Nephron (organoid): ENCODE measurements around the gene DMBX1.

Experiments
- H3K27ac Mint-ChIP-seq, 3 experiments: 2 replicates each; pipeline ENCODE4 v1.8.0; 2020; ENCODE audit warnings: mixed read lengths in 3 of 3, mild to moderate bottlenecking in 2 of 3, moderate library complexity in 1 of 3
- H3K27me3 Mint-ChIP-seq: 2 replicates; pipeline ENCODE4 v1.8.0; 2021; ENCODE audit warnings: low read depth, mild to moderate bottlenecking, moderate library complexity, mixed read lengths
- H3K36me3 Mint-ChIP-seq: 2 replicates; pipeline ENCODE4 v1.8.0; 2020; ENCODE audit warnings: low read depth, mixed read lengths
- H3K4me1 Mint-ChIP-seq: 2 replicates; pipeline ENCODE4 v1.8.0; 2020; ENCODE audit warnings: mixed read lengths
- H3K4me3 Mint-ChIP-seq, 3 experiments: 2 replicates each; pipeline ENCODE4 v1.8.0; 2020; ENCODE audit warnings: mild to moderate bottlenecking in 3 of 3, mixed read lengths in 3 of 3, moderate library complexity in 2 of 3
- H3K9me3 Mint-ChIP-seq: 2 replicates; pipeline ENCODE4 v1.8.0; 2020; ENCODE audit warnings: mixed read lengths
- TF ChIP-seq, protein P1 (sequence below), 3 experiments: fragments of 200-600 bp; sonication (generic); IDR thresholded peaks; one replicate each; pipeline ENCODE4 v1.5.0; 2021; ENCODE audit warnings: antibody characterized with exemption in 3 of 3; ENCODE audit not compliant: unreplicated experiment in 3 of 3

DMBX1 gene

DNA sequence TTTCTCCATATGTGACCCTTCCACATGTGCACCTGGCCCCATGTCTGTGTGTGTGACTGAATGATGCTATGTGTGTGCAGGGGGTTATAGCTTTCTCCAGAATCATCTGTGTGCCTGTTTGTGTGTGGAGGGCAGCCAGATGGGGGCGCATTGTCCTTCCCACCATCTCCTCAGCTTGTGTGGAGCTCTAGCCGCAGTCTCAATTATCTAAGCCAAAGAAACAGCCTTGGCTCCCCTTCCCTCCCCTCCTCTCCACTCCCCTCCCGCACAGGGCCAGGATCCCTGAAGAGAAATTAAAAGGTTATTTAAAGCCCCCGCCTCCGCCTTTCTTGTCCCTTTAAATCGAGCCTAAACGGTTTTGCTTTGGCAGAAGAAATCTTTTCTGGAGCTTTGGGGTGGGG, 1.8 kb upstream of the DMBX1 start:
- Mint-ChIP-seq H3K9me3 (no peaks in the 10 kb centered on the region), H3K36me3 (no peaks in the 10 kb centered on the region), H3K4me1 (peaks cover 22% of the 10 kb centered on the region), H3K27me3 (peaks cover 97% of the 10 kb centered on the region), H3K27ac (no peak overlapping the region), H3K4me3 (peak overlapping the region in 1 of 3 experiments; percentile 47)
- TF ChIP-seq, protein P1, sequence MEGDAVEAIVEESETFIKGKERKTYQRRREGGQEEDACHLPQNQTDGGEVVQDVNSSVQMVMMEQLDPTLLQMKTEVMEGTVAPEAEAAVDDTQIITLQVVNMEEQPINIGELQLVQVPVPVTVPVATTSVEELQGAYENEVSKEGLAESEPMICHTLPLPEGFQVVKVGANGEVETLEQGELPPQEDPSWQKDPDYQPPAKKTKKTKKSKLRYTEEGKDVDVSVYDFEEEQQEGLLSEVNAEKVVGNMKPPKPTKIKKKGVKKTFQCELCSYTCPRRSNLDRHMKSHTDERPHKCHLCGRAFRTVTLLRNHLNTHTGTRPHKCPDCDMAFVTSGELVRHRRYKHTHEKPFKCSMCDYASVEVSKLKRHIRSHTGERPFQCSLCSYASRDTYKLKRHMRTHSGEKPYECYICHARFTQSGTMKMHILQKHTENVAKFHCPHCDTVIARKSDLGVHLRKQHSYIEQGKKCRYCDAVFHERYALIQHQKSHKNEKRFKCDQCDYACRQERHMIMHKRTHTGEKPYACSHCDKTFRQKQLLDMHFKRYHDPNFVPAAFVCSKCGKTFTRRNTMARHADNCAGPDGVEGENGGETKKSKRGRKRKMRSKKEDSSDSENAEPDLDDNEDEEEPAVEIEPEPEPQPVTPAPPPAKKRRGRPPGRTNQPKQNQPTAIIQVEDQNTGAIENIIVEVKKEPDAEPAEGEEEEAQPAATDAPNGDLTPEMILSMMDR (IDR thresholded peaks at IDR 0.05; ENCODE audit: unreplicated experiment in 3 of 3): peak in 1 of 3 experiments; percentile 15

DNA sequence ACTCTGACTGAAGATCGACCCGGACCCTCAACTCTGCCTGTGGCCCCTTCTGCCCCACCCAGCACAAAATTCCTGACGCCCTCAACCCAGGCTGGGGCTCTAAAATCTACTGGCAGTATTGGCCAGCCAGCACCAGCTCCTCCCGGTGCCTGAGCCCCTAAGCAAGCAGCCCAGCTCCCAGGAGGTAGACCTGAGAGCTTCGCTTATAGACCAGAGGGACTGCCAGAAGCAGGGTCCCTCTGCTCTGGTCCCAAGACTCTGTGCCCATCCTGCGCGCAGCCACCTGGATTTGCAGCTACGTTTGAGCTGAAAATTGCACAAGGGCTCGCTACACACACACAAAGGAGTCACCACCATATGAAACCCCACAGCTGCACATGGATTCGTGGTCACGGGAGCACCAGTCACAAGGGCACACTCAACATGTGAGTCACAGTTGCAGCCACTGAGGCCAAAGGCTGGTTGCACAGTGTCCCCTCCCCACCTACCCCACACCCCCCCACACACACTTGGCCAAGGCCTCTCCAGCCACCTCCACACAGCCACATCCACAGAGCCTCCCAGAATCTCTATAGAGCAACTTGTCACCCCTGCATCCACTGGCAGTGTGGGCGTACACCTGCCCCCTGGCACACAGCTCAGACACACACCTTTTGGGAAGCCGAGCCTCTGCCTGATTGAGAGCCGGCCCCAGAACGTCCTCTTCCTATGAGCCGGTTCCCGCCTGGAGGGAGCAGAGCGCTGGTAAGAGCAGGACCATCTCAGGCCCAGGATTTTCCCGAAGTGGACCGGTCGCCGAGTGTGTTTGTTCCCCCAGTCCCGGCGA, 1.1 kb upstream of the DMBX1 start:
- H3K9me3 Mint-ChIP-seq: no peaks in the 10 kb centered on the region
- H3K27me3 Mint-ChIP-seq: peaks cover 97% of the 10 kb centered on the region
- no peaks in the 10 kb centered on the region for H3K36me3 Mint-ChIP-seq
- TF ChIP-seq, protein P1 (IDR thresholded peaks at IDR 0.05; ENCODE audit: unreplicated experiment in 3 of 3): no peak
- peak overlapping the region in 1 of 3 experiments; percentile 28 for H3K27ac Mint-ChIP-seq
- H3K4me1 Mint-ChIP-seq: peaks cover 22% of the 10 kb centered on the region
- peak overlapping the region; percentile 51 to 74 (median 71) for H3K4me3 Mint-ChIP-seq

DNA sequence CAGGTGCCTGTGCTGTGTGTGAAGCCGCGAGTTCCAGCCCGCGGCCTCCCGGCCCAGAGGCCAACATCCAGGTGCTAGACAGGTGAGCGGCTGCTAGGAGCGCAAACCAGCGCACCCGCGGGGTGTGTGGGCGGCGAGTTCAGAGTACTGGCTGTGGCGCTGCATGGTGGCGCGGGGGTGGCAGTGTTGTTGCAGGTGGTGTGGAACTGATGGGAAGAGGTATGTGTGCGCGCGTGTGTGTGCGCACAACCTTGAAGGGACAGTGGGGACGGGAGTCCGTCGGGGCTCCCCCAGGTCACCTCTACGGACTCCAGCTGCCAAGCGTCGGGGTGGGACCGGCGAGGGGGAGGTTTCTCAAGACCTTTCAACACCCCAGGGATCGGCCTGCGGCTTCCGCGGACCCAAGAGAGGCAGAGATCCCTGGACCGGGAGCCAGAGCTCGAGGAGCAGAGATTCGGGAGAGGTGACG, 433 bp upstream of the DMBX1 start:
- H3K9me3 Mint-ChIP-seq: no peaks in the 10 kb centered on the region
- H3K27me3 Mint-ChIP-seq: peaks cover 97% of the 10 kb centered on the region
- TF ChIP-seq, protein P1 (IDR thresholded peaks at IDR 0.05; ENCODE audit: unreplicated experiment in 3 of 3): no peak
- H3K27ac Mint-ChIP-seq: no peak overlapping the region
- H3K36me3 Mint-ChIP-seq: no peaks in the 10 kb centered on the region
- peak overlapping the region; percentile 67 to 74 (median 71) for H3K4me3 Mint-ChIP-seq
- H3K4me1 Mint-ChIP-seq: peaks cover 22% of the 10 kb centered on the region

DNA sequence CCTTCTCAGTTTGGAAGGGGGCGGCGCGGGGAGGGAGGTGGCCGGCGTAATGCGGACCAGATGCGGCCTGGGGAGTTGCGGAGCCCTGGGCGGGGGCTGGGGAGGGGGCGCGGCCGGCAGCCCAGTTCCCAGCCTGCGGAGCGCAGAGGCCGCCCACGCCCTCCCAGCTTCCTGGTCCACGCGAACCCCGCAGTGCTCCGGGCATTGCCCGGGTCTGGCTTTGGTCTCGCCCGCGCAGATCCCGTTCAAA, 695 bp downstream of the DMBX1 start:
- Mint-ChIP-seq H3K36me3 (no peaks in the 10 kb centered on the region), H3K27me3 (peaks cover 97% of the 10 kb centered on the region), H3K9me3 (no peaks in the 10 kb centered on the region), H3K4me1 (peaks cover 22% of the 10 kb centered on the region), H3K4me3 (peak overlapping the region in 2 of 3 experiments; percentile 59 to 61), H3K27ac (no peak overlapping the region)
- TF ChIP-seq, protein P1 (IDR thresholded peaks at IDR 0.05; ENCODE audit: unreplicated experiment in 3 of 3): no peak

DNA sequence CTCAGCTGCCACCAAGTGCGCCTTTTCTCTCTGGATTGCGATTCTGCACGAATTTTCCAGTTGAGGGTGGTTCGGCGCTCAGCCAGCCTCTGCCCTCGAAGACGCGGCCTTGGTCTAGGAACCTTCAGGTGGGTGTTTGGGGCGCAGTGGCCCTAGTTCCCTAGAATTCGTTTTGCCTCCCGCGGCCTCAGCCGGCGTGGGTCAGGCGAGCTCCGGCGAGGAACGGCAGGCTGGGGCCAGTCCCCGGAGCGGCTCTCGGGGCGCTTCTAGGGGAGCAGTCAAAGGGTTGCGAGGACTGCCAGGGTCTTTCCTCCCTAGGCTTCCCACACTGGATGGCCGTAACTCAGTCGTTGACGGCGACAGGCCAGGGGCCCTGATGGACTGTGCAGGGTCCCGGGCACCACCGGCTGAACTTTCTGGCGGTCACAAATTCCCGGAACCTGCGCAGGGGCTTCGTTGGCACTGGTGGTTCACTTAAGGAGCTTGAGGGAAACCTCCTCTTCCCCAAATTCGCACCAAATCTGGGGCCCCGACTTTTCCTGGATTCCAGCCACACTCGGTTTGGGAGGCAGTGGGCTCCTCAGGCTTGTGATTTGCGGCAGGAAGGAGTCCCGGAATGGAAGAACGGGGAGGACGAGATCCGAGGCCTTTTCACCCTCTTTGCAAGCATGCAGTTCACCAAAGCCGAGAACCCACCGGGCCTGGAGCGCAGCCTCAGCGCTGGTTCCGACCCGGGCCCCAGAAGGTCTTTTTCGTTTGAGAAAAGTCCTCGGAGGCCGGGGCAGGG, 1.2 kb downstream of the DMBX1 start:
- TF ChIP-seq, protein P1 (IDR thresholded peaks at IDR 0.05; ENCODE audit: unreplicated experiment in 3 of 3): no peak
- Mint-ChIP-seq H3K27ac (no peak overlapping the region), H3K4me1 (peaks cover 22% of the 10 kb centered on the region), H3K9me3 (no peaks in the 10 kb centered on the region), H3K4me3 (peak overlapping the region in 1 of 3 experiments; percentile 59), H3K36me3 (no peaks in the 10 kb centered on the region), H3K27me3 (peaks cover 100% of the 10 kb centered on the region)
